ENCODE measurements around the gene TTN. TPM values are rescaled to one million over a fixed set of nuclear protein-coding genes. Genes with fewer than 3 reads are reported as not detected.

Gene TTN
- total RNA-seq, 2 experiments from 2014 or later, result 0.02 to 0.19 TPM

GRCh38 chr2:178677599-178677998, 129.6 kb downstream of the TTN start:
- CTCF ChIA-PET (ENCODE audit: unreplicated experiment), result no interaction called here
- no TSS peak for BruUV-seq (replicated peaks)

GRCh38 chr2:178676046-178676445, 131.2 kb downstream of the TTN start:
- Histone ChIP-seq H3K79me2 (ENCODE audit: insufficient read depth, low read depth, low read length) (no peaks in the 10 kb centered on the region), H2AFZ (ENCODE audit: low read length) (no peak overlapping the region), H3K4me1 (ENCODE audit: insufficient read depth, low read length, poor library complexity, severe bottlenecking) (no peaks in the 10 kb centered on the region), H4K20me1 (ENCODE audit: insufficient read depth, low read length) (no peaks in the 10 kb centered on the region), H3K9me2 (ENCODE audit: insufficient read depth, low read length) (no peaks in the 10 kb centered on the region), H3K9me3 (ENCODE audit: low read length) (no peaks in the 10 kb centered on the region), H3K4me3 (ENCODE audit: low read depth, low read length, poor library complexity, severe bottlenecking) (no peak overlapping the region), H3K27ac (ENCODE audit: low read depth, low read length, poor library complexity, severe bottlenecking) (no peak overlapping the region), H3K4me2 (ENCODE audit: low read length) (no peak overlapping the region), H3K36me3 (ENCODE audit: insufficient read depth, low read length) (no peaks in the 10 kb centered on the region)
- TF ChIP-seq CTCF (conservative IDR thresholded peaks at IDR 0.05; ENCODE audit: low read length) (no peak), EZH2phosphoT487 (IDR thresholded peaks at IDR 0.05; ENCODE audit: borderline replicate concordance, low read depth, low read length) (no peak)
- CTCF ChIA-PET (ENCODE audit: unreplicated experiment), result no interaction called here
- no TSS peak for BruUV-seq (replicated peaks)
- no peak for DNase-seq (ENCODE audit: low spot score)
- intact Hi-C loops (cut with micrococcal nuclease; ENCODE audit: unreplicated experiment), result no loop called here
- POLR2A ChIA-PET, result no interaction called here

More at GRCh38 chr2:178677599-178677998, 129.6 kb downstream of the TTN start:
- H3K27ac ChIP-seq (ENCODE audit: low read depth, low read length, poor library complexity, severe bottlenecking), result no peak overlapping the region
- H3K4me2 ChIP-seq (ENCODE audit: low read length), result no peak overlapping the region
- no peaks in the 10 kb centered on the region for H4K20me1 ChIP-seq (ENCODE audit: insufficient read depth, low read length)
- H3K9me3 ChIP-seq (ENCODE audit: low read length), result no peaks in the 10 kb centered on the region
- H3K9me2 ChIP-seq (ENCODE audit: insufficient read depth, low read length), result no peaks in the 10 kb centered on the region
- no peaks in the 10 kb centered on the region for H3K79me2 ChIP-seq (ENCODE audit: insufficient read depth, low read depth, low read length)
- POLR2A ChIA-PET, result no interaction called here
- DNase-seq (ENCODE audit: low spot score), result no peak
- H2AFZ ChIP-seq (ENCODE audit: low read length), result no peak overlapping the region
- no peaks in the 10 kb centered on the region for H3K4me1 ChIP-seq (ENCODE audit: insufficient read depth, low read length, poor library complexity, severe bottlenecking)
- intact Hi-C loops (cut with micrococcal nuclease; ENCODE audit: unreplicated experiment), result no loop called here
- TF ChIP-seq EZH2phosphoT487 (IDR thresholded peaks at IDR 0.05; ENCODE audit: borderline replicate concordance, low read depth, low read length), result no peak
- no peak for TF ChIP-seq CTCF (conservative IDR thresholded peaks at IDR 0.05; ENCODE audit: low read length)
- no peaks in the 10 kb centered on the region for H3K36me3 ChIP-seq (ENCODE audit: insufficient read depth, low read length)
- H3K4me3 ChIP-seq (ENCODE audit: low read depth, low read length, poor library complexity, severe bottlenecking), result no peak overlapping the region

GRCh38 chr2:178674122-178674521, 133.1 kb downstream of the TTN start:
- H3K4me2 ChIP-seq (ENCODE audit: low read length), result no peak overlapping the region
- H4K20me1 ChIP-seq (ENCODE audit: insufficient read depth, low read length), result no peaks in the 10 kb centered on the region
- no TSS peak for BruUV-seq (replicated peaks)
- no peak overlapping the region for H2AFZ ChIP-seq (ENCODE audit: low read length)
- ChIA-PET POLR2A (no interaction called here), CTCF (ENCODE audit: unreplicated experiment) (no interaction called here)
- TF ChIP-seq CTCF (conservative IDR thresholded peaks at IDR 0.05; ENCODE audit: low read length) (peak; percentile 27; the same call in 1 of the 2 replicates), EZH2phosphoT487 (IDR thresholded peaks at IDR 0.05; ENCODE audit: borderline replicate concordance, low read depth, low read length) (no peak)
- no peak overlapping the region for H3K4me3 ChIP-seq (ENCODE audit: low read depth, low read length, poor library complexity, severe bottlenecking)
- intact Hi-C loops (cut with micrococcal nuclease; ENCODE audit: unreplicated experiment), result no loop called here
- no peaks in the 10 kb centered on the region for H3K4me1 ChIP-seq (ENCODE audit: insufficient read depth, low read length, poor library complexity, severe bottlenecking)
- no peaks in the 10 kb centered on the region for H3K79me2 ChIP-seq (ENCODE audit: insufficient read depth, low read depth, low read length)
- no peak for DNase-seq (ENCODE audit: low spot score)
- no peak overlapping the region for H3K27ac ChIP-seq (ENCODE audit: low read depth, low read length, poor library complexity, severe bottlenecking)
- H3K9me3 ChIP-seq (ENCODE audit: low read length), result no peaks in the 10 kb centered on the region
- no peaks in the 10 kb centered on the region for H3K9me2 ChIP-seq (ENCODE audit: insufficient read depth, low read length)
- H3K36me3 ChIP-seq (ENCODE audit: insufficient read depth, low read length), result no peaks in the 10 kb centered on the region
